Astrocyte of the cerebellum (primary cell): ENCODE measurements around the gene JAZF1.

Experiments used
- DNase-seq: peaks from one replicate; pipeline ENCODE4 v3.0.0-alpha.2; 2011; ENCODE audit warnings: low read depth
- H3K4me3 ChIP-seq: 2 replicates; pipeline ENCODE4 v1.5.1; 2011; ENCODE audit warnings: mild to moderate bottlenecking, low read depth, low read length, moderate library complexity
- CTCF ChIP-seq: IDR thresholded peaks from 2 replicates; pipeline ENCODE4 v1.5.1; 2012; ENCODE audit warnings: low read length, low read depth, moderate library complexity, mild to moderate bottlenecking; ENCODE audit errors: missing control alignments
- in situ Hi-C: cut with HindIII; loops from 2 replicates; pipeline ENCODE4 v1.10.0; 2017; ENCODE audit warnings: low sequenced_read_pairs

Gene JAZF1

GRCh38 chr7:27991006-27991528, 189.5 kb downstream of the JAZF1 start:
- H3K4me3 ChIP-seq: no peak overlapping the region
- in situ Hi-C loops: no loop called here
- no peak for TF ChIP-seq CTCF
- DNase-seq: no peak

DNA sequence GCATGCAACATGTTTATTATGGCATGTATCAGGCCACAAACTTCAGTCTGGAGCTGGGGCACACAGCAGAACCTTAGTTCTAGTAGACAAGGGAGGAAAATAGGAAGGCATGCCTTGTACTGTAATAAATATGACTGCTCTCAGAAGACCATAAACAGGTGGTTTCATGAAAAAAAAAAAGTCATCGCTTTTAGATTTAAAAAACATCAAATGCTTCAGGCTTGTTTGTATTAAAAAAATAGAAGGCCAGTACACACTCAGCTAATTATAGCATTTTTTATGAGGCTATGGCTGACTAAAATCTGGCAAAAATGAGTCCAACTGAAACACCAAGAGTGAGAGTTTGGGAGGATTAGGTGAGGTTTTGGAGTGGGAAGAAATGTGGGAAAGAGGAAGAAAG, 204.1 kb downstream of the JAZF1 start:
- in situ Hi-C loops: no loop called here
- TF ChIP-seq CTCF: no peak
- no peak for DNase-seq
- no peak overlapping the region for H3K4me3 ChIP-seq

DNA sequence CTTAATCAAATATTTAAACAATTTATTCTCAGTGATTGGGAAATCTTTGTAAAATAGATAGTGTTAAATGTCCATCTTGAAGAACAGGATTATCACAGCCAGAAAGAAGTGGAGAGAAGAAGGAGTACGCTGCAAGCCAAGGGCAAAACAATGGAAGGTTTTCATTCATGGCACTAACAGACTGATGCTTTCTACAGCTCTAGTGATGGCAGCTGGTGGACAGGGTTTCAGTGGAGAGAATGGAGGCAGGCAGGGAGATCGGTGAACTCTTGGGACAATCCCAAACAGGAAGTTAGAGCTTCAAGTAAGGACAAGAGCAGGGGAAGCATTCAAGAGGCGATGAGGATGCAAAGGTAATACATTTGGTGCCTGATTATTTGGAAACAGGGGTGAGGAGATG, 207.0 kb downstream of the JAZF1 start:
- in situ Hi-C loops: no loop called here
- no peak for TF ChIP-seq CTCF
- no peak for DNase-seq
- no peak overlapping the region for H3K4me3 ChIP-seq

DNA sequence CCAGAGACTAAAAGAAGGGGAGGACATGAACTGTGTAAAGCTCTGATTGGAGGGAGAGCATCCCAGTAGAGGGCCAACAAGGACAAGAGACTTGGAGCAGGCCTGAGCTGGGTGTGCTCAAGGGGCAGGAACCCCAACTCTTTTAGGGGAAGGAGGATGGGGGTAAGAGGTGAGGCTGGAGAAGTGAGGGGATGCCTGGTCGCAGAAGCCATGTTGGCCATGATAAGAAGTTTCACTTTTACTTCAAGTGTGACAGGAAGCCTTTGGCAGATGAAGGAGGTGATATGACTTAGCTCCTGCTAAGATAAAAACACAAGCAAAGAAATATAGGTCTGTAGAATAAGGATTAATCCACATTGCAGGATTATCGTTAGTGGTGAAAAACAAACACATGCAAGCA, 208.3 kb downstream of the JAZF1 start:
- in situ Hi-C loops: no loop called here
- TF ChIP-seq CTCF: no peak
- DNase-seq: no peak
- H3K4me3 ChIP-seq: no peak overlapping the region

GRCh38 chr7:27971171-27971812, 209.3 kb downstream of the JAZF1 start:
- no peak overlapping the region for H3K4me3 ChIP-seq
- no peak for TF ChIP-seq CTCF
- in situ Hi-C loops: no loop called here
- no peak for DNase-seq

DNA sequence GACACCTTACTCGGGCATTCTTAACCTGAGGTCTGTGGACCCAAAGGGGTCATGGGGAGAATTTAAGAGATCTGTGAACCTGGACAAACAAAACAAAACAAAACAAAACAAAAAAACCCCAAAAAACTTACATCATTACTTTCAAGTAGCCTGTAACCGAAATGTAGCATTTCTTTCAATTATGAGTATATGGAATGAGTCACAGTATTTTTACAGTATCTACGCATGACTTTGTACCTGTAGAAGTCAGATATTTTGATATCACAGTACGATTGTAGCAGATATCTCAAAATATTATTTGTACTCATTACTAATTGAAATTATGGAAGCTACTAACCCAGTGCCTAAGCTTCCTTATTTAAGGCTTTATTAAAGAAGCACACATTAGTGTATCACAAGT, 210.2 kb downstream of the JAZF1 start:
- no peak for DNase-seq
- in situ Hi-C loops: no loop called here
- TF ChIP-seq CTCF: no peak
- H3K4me3 ChIP-seq: no peak overlapping the region

GRCh38 chr7:27969346-27969745, 211.2 kb downstream of the JAZF1 start:
- in situ Hi-C loops: no loop called here
- no peak for TF ChIP-seq CTCF
- H3K4me3 ChIP-seq: no peak overlapping the region
- no peak for DNase-seq
